Daoy (cell line): ENCODE measurements around the gene APOBEC3H. TPM values are rescaled to one million over a fixed set of nuclear protein-coding genes. Genes with fewer than 3 reads are reported as not detected.

Source experiments
- DNase-seq: peaks from one replicate; pipeline ENCODE4 v3.0.0-alpha.2; 2015; ENCODE audit warnings: low read depth
- total RNA-seq: library from RNA; depleted of rRNA; stranded (reverse); fragments of >200 nt; shearing (Covaris generic); gene quantifications from 2 replicates; pipeline ENCODE4 v1.2.3, GENCODE V29; 2014

Gene APOBEC3H
- total RNA-seq, 1 experiment from 2014 or later = not detected

GRCh38 chr22:39110631-39111561 lies 13.9 kb downstream of the APOBEC3H start:
- DNase-seq = no peak

- no peak for DNase-seq
These were observed 17.1 kb downstream of the APOBEC3H start for GRCh38 chr22:39114112-39114511.

DNA sequence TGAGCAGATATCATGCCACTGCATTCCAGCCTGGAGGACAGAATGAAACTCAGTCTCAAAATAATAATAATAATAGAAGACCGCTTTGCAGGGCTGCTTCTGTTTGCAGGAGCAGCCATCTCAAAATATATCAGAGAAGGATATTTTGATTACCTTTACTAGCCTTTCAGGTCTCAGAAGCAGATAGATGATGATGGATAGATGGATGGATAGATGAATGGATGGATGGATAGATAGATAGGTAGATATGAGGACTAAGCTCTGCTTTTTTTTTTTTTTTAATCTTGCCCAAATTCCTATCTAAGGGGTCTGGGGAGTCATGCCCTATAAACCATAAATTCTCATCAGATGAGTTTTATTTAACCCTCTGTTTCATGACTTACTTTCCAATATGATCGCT lies 18.5 kb downstream of the APOBEC3H start:
- no peak for DNase-seq

GRCh38 chr22:39115977-39116621 lies 19.1 kb downstream of the APOBEC3H start:
- DNase-seq = no peak

DNA sequence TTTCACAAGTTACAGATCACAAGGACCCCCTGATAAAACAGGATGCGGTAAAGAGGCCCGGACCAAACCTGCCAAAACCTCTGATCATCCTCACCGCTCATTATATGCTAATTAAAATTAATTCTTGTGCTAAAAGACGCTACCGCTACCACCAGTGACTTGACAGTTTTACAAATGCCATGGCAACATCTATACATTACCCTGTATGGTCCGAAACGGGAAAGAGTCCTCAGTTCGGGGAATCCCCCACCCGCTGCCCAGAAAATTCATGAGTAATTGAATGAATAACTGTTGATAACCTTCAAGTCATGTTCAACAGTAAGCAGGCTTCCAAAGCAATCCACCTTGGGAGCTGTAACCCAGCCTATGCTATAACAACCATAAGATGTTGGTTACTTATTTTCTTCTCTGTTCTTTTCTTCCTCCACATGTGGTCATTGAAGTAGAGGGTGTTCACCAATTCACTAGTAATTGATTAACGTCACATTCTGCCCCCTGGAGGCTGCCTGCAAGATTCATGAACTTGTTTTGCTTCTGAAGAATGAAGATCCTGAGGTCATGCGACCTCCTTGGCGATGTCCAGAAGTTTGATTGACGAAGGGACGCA lies 20.6 kb downstream of the APOBEC3H start:
- peak; percentile 13 for DNase-seq

DNA sequence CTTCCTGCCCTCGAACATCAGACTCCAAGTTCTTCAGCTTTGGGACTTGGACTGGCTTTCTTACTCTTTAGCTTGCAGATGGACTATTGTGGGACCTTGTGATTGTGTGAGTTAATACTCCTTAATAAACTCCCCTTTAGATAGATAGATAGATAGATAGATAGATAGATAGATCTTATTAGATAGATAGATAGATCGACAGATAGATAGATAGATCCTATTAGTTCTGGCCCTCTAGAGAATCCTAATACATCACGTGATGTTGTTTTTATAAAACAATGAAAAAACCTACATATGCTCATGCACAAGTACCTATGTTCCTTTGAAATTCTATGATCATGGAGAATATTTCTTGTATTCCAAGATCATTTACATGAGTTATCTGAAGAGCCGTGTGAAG lies 23.9 kb downstream of the APOBEC3H start:
- no peak for DNase-seq

DNA sequence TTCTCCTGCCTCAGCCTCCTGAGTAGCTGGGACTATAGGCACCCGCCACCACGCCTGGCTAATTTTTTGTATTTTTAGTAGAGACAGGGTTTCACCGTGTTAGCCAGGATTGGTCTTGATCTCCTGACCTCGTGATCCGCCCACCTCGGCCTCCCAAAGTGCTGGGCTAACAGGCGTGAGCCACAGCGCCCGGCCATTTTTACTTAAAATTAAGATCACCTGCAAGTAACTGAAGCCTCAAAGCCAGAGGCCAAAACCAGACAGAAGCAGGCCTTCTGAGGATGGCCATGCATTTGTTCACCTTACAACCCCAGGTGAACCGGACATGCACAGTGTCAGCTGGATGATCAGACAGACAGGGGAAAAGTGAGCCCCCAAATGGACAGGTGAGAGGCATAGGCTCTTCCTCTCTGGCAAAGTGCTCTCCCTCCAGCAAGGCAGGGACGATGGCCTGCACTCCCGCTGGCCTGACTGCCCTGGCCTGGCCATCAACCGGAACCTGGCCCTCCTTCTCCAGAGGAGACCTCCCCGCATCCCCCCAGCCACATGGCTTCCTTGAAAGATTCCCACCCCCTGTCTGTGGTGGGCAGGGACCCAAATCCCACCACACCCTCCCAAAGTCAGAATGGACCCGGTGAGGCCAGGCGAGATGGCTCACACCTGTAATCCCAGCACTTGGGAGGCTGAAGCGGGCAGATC lies 25.9 kb downstream of the APOBEC3H start:
- DNase-seq = no peak

DNA sequence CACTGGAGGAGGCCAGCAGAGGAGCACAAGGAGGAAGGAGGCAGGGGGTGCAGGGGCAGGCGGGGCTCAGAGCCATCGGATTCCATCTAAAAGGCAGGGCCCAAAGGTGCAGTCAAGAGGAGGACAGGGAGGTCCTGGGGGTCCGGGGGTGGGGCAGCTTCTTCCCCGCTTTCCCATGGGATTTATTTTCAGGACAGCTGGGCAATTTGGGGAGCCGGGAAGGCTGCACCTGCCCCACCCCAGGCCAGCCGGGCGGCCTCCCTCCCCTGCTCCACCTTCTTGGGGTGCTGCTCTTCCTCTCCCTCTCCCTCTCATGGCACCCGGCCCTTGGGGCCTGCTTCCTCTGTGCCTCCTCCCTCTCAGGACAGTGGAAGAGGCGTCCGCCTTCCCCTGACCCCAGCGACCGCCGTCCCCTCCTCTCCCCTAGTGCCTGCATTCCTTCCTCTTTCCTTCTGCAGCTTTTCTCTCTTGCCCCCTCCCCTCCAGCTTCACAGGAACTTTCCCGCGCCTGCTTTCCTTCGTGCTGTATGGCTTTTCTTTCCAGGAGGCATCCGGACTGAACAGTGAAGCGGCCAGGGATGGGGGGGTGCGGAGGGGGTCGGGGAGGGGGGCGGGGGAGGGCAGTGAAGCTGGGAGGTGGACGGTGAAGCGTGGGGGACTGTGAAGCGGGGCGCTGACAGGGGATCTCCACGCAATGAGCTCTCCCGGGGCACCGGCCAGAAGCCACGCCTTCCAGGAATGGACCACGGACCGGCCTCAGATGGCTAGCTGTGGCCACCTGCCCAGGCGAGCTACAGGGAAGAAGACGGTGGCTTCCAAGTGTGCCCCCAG lies 26.9 kb downstream of the APOBEC3H start:
- no peak for DNase-seq

DNA sequence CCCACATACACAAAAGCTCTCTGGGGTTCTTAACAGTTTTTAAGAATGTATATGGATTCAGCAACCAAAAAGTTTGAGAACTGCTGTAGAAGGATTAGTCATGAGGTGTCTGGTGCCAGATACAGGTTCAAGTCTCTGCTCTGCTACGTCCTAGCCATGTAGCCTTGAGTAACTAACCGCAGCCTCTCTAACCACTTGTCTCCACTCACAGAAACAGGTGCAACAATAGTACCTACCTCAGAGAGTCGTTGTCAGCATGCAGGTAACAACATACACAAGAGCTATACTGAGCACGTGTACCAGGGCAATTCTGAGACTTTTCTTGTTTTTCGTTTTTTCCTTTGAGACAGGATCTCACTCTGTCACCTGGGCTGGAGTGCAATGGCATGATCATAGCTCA lies 28.6 kb downstream of the APOBEC3H start:
- DNase-seq = no peak

GRCh38 chr22:39128508-39128907 lies 31.5 kb downstream of the APOBEC3H start:
- DNase-seq = no peak

GRCh38 chr22:39129081-39129480 lies 32.0 kb downstream of the APOBEC3H start:
- DNase-seq = no peak

DNA sequence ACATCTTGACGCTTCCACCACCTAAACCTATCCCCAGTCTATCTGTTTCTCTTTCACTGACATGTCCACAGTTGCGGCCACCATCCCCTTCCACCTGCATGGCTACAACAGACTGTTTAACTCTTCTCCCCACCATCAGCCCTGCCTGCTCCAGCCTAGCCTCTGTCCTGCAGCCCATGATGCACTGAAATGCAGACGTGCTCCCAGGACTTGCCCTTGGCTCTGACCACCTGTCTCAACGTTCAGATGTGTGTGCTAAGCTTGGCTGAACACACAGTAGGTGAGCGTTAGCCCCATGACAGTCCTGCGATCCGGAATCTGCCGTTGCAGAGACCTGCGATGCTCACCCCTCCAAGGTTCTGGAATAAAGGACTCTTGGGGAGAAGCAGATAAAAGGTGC lies 32.7 kb downstream of the APOBEC3H start:
- DNase-seq = no peak

DNA sequence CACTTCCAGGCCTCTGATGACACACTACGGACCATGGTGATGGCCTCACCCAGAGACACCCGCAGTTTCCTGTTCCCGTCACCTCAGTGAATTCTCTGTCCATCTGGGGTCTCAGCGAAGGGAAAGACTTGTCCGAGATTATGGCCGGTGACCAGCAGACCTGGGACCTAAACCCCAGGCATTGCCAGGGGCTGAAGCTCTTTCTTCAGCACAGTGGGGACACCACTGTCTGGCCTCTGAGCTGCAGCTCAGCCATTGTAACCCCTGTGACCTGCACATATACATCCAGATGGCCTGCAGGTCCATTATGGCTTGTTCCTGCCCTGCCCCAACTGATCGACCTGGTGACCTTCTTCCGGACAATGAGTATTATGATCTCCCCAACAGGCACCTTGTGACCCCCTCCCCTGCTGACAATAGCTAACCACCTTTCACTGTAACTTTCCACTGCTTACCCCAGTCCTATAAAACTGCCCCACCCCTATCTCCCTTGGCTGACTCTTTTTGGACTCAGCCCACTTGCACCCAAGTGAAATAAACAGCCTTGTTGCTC lies 33.2 kb downstream of the APOBEC3H start:
- no peak for DNase-seq

DNA sequence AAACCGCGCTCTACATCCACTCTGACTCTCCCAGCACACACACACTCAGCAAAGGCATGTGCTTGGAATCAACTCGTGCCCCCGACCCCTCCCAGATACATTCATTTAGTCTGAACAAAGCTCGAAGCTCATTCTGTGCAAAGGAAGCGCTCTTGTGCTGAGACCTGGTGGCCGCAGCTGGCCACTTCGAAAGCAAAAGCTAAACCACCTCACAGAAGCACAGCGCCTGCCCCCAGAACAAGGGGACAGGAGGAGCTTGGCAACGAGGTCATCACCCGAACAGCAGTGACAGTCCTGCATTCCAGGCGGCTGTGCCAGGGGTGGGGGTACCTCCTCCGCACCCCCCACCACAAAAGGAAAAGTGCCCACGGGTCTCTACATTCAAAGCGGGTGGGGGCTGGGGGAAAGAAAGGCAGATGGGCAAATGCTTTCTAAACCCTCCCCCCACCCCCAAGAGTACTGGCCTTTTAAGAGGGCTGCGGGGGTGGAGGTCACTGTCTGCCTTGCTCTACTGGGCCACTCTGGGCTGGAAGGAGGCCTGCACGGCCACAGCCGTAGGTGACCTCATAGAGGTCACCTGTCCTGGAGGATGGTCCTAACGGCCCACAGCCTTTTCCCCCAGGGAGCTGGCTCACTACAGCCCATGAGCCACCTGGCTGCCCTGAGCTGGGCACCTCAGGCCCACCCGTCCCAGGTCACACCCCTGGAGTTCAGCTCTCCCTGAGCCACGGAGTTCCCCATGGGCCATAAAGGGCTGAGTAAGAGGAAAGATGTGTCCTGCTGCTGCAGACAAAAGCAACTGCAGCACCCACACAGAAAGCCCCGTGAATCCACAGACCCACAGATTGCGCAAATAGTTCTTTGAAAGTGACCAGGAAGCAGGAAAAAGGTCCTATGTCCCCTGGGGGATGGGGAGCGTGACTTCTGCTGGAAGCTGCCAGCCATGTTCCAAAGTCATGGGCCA lies 34.1 kb downstream of the APOBEC3H start:
- no peak for DNase-seq

DNA sequence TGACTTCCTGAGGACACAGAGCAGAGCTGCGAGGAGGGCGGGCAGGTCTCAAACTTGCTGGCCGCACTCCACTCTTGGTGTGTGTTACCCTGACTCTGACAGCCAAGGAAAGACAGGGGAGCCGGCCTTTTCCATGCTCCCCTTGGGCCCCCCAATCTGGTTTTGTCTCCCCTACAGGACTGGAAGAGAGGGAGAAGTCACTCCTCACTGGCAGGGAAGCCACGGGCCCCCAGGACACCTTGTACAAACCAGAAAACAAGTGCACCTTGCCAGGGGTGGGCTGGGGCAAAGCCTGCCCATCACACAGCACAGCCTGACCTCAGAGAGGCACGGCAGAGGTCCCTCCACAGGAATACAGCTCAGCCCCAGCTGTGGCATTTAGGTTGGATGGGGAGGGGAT lies 35.2 kb downstream of the APOBEC3H start:
- no peak for DNase-seq

DNA sequence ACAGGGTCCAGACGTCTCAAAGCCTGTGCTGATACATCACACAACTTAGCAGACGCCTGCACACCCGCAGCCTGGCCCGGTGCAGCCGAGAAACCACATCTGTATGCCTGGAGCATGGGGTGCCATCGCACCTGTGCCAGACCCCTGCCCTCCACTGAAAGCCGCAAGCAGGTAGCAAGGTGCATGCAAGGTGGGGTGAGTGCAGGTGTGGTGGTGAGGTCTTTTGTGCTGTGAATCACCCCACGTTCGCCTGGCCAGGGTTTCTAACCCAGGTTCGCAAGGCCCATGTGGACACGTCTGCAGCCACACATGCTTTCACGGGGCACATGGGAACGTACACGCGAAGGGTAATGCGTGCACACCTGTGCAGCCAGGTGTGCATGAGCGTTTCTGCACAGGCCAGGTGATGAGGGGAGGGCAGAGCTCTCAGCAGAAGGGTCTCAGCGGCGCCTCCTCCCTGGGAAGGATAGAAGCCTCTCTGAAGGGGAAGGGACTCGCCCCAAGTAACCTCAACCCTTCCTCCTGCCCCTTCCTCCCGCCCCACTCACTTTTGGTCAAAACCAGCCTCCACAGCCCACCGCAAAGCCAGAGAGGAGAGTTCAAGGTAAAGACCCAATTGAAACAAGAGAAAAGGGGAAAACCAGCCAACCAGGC lies 36.0 kb downstream of the APOBEC3H start:
- no peak for DNase-seq

DNA sequence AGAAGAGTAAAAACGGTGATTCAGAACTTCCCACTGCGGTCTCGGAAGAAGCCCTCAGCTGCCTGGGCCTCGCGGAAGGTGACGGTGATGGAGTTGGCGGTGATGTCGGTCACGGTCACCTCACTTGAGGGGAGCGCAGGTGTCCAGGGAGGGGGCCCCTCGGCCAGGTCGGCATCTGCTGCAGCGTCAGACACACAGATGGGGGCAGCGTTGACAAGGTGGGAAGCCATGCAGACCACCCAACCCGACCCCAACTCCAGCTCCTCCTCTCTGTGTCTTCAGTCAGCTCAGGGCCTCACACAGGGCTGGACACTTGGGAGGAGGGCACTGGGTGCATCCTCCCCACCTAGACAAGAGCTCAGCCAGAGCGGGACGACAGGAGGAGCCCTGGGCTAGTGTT lies 36.8 kb downstream of the APOBEC3H start:
- no peak for DNase-seq

GRCh38 chr22:39134366-39135091 lies 37.5 kb downstream of the APOBEC3H start:
- DNase-seq = no peak
